HG02798 (cell line): ENCODE results near the gene DGUOK.

Experiments
- ATAC-seq: cut with Tn5 transposase; IDR thresholded peaks from one replicate; pipeline ENCODE4 v1.9.1; 2021; ENCODE audit warnings: mild to moderate bottlenecking; ENCODE audit not compliant: unreplicated experiment, poor library complexity

Gene DGUOK

DNA sequence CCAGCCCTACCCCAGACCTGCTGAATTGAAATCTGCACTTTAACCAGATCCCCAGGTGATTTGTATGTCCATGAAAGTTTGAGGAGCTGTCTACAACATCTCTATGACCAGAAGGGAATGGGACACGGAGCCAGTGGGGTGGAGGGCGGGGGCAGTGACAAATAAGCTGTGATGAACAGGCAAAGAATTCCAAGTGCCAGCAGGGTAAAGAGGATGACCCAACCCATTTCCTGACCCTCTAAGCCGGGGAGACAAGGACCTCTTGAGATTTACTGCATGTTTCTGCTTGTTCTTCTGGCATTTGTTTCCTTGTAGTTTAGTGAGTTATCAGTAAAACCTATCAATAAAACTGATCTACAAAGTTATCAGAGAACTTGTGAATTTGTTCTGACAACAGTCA is 66.7 kb downstream of the DGUOK start:
- no peak for ATAC-seq

DNA sequence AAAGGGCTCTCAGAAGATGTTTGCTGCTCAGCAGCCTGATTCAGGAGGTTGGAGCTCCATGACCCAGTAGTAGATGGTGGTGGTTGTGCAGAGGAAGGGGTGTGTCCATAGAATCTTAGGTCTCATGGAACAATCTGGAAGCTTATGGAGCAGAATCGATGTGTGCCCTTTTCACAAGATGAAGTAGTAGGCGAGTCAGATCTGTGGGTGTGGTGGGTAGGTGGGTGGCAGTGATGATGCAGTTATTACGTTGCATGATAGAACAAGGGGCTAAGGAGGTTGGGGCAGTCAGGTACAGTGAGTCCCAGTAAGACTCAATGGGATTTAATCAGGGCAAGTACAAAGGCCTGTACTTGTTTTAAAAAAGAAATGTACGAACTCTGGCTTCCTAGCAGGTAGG is 67.1 kb downstream of the DGUOK start:
- no peak for ATAC-seq

DNA sequence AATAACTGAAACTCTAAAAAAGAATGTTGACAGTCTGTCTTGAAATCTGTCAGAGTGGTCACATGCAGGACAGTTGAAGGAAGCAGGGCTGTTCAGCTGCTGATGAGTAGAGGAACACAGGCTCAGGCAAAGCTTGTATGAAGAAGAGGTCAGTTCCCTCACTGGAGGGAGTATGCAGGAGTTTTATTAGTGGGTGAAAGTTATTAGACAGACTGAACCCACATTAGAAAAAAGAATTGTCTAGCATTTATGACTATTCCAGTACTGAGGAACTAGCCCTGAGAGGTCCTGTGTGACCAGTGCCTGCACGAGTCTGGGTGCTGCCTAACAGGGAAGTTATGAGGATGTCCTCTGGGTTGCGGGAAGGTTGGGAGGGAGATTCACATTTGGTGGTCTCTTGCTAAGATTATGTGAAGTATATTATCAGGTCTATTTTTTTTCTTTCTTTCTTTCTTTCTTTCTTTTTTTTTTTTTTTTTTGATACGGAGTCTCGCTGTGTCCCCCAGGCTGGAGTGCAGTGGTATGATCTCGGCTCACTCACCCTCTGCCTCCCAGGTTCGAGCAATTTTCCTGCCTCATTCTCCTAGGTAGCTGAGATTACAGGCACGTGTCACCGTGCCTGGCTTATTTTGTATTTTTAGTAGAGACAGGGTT is 67.6 kb downstream of the DGUOK start:
- ATAC-seq: no peak

DNA sequence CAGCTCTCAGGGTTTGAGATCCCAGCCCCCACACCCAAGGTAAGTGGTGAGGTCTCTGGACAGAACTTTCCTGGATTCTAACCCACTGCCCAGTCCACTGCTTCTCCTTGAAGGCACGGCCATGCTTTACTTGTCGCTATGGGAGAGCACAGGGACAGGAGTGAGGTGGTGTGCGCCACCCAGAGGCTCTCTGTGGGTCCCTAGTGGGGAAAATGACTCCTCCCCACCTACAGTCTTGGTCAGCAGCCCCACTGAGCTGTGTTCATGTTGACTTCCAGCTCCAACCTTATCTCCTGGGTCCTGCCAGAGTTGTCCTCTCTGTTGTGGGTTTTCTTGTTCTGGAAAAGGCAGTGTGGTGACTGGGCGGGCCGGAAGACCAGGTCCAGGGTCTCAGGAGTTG is 69.1 kb downstream of the DGUOK start:
- no peak for ATAC-seq

DNA sequence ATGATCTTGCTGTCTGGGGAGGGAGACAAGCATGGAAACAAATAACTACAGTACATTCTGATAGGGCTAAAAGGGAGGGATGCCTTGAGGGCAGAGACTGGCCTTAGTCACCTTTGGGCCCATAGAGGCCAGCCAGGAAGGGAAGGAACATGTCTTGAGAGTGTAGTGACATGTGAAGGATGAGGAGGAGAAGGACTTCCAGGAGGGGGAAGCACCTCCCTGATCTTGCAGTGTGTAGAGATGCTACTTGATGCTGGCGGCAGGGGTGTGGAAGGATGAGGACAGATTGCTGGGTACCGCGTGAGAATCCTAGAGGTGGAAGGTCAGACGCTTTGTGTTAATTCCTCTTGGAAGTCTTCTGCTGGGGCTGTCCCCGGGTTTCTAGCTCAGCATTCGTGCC is 71.1 kb downstream of the DGUOK start:
- no peak for ATAC-seq

DNA sequence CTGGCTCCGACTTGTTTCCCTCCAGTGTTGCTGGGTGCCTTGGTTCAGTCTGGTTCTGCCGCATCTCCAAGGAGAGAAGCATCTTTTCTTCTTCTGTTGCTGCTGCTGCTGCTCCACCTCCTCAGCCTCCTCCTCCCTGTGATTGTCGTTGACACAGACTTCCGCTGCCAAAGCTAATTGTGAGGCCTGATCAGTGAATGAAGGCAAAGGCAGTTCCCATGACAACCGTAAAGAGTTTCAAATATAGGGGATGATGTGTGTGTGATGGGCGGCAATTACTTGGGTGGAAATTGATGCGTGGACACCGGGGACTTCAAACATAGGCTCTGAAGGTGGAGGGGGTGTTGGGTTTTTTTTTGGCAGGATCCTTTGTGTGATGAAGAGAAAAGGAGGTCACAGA is 71.8 kb downstream of the DGUOK start:
- ATAC-seq: no peak

DNA sequence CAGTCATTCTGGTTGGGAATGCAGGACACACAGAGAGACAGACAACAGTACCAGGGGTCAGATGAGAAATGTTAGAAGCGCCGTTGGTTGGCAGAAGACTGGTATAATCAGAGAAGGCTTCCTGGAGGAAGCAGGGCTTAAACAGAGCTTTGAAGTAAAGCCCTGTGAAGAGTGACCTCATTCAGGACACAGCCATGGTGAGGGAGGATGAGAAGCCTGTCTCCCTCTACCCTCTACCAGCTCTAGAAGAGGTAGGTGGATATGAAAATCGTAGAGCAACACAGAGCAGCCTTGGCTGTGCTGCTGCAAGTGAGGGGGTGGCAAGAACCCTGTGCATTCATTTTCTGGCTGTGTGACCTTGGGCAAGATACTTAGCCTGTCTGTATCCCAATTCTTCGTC is 72.3 kb downstream of the DGUOK start:
- ATAC-seq: no peak

DNA sequence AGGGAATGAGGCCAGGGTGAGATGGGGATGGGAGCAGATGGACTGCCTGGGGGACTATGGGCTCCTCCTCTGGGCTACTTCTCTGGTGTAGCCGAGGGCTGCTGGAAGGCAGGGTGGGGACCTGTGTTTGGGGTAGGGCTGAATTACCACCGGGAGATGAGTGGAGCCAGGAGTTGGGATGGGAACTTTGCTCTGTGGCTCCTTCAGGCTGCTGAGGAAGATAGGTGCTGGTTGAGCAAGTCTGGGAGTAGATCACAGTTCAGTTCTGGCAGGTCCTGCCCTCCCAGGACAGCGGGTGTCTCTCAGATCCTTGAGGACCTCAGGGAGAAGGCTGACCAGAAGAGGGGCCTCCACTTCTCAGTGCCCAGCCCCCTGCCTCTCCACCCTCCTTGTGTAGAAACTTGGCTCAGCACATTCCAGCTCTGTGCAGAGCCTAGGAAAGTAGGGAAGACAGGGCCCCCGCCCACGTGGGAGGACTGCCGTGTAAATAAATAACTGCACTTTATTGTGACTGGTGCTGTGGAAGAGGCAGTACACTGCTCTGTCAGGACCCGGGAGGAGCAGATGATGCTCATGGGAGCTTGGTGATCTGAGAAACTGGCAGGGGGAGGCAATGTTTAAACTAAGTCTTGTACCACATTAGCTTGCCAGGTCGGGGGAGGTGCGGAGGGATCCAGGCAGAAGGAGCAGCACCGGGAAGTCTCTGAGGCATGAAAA is 73.4 kb downstream of the DGUOK start:
- no peak for ATAC-seq

DNA sequence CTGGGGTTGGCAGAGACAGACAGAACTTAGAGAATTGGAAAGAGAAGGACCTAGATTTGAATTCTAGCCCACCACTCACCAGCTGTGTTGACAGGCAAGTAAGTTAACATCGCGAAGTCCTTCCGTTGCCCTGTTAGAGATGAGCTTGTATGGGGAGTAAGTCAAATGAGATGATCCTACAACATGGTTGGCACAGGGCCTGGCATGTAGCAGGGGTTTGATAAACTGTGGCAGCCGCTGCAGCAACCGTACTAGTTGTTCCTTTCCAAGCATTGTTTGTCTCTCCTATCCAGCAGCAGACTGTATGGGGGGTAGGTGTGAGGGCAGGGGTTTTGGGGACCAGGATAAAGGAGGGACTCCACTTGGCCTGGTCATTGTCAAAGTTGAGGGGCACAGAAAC is 74.0 kb downstream of the DGUOK start:
- ATAC-seq: no peak

DNA sequence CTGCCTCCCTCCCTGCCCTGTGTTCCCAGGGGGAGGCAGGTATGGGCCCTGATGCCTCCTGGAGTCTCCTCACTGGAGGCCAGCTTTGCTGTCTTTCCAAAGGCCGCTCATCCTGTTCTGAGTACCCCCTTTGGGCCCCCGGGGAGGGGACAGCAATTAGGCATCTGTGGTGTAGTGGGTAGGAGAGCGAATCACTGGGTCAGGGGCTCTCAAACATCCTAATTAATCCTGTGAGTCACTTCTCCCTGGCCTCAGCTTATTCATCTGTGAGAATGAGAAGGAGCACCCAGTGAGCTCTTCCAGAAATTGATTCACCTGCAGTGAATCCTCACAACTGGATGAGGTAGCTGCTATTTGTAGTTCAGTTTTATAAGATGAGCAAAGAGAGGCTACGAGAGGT is 74.4 kb downstream of the DGUOK start:
- ATAC-seq: no peak

DNA sequence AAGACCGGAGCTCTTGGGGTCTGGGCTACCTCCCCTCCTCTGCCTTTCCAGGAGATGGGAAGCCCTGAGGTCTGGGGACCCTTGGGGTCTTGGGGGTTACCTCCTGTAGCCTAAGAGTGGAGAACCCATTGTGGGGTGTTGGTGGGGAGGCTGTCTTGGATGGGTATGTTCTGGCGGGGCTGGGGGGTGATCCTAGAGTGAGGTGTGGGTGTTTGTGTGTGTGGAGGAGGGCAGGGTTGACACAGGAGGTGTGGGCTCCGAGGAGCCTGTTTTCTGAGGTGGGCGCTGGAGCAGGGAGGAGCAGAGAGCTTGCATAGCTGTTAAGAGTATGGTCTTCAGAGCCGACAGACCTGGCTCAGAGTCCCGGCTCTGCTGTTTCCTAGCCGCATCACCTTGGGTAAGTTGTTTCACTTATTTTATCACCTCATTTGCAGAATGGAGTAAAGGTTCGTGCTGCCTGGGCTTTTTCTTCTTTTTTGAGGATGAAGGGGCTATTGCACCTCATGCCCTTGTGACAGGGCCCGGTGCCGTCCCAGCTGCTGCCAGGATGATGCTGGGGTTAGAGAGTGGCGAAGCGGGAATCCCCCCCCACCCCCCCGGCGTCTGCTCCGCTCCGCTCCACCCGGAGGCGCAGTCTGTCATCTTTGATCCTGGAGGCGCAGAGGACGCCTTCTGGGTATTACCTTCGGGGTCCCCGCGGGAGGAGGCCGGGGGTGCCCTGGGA is 75.3 kb downstream of the DGUOK start:
- ATAC-seq: peak; percentile 41

DNA sequence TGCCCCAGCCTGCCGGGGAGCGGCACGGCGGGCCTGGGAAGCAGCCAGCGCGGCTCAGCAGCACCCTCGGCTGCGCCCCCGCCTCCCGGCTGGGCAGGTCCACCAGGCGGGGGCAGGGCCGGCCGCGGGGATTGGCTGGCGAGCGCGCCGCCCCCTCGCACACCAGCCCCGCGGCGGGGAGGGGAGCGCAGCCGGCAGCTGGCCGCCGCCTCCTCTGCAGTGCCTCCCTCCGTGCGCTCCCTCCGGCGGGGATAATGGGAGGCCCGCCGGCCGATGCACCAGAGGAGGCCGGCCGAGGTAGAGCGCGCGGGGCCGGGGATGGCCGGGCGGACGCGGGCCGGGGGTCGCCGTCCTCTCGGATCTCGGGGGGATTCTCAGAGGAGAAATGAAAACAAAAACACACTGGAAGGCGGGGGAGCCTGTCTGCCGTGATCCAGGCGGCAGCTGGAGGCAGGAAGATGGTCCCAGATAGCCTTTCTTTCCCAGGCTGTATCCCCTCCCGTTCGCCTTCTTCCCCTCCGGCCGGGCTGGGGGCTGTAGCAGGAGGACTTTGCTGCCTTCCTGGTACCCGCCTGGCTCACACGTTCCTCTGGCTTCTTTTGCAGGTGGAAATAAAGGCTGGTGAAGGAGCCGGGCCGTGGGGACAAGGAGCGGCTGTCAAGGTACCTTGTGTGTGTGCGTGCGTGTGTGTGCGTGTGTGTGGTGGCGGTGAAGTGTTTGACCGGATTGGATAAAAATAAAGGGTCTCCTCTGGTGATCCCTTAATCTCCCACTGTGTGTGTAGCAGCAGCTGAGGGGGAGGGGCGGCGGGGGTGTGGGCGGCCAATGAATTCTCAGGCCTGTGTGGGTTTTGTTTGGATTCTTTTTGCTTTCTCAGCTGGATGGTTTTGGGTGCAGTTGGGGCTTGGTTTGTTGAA is 76.1 kb downstream of the DGUOK start:
- peak; percentile 94 for ATAC-seq

DNA sequence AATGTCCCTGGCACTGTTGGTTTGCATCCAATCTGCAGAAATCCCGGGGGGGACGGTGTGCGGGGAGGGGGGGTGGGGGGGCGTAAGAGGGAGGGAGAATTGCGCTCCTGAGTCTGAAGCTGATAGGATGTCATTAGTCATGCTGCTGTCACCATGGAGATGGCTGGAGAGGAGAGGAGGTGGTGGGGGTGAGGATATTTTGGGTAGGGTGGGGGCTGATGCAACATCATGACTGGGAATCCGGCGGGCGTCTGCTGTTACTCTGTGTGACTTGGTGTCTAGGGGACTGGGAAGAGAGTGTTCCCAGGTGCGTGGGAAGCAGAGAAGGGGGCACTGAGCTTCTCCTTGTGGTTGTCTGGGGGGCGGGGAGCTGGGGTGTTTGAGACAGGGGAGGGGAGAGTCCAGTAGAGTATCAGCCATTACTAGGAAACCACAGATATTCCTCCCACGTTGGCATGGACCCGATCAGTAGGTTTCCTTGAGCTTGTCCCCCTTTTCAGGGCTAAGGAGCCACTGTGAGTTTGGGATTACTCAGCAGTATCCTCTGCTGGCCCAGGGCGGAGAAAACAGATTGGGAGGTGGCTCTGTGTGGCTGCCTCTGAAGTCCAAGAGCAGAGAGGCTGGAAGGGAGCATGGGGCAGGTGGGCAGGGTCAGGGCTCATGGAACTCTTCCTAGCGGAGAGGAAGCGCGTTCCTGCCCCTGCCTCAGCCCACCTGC is 77.0 kb downstream of the DGUOK start:
- no peak for ATAC-seq

DNA sequence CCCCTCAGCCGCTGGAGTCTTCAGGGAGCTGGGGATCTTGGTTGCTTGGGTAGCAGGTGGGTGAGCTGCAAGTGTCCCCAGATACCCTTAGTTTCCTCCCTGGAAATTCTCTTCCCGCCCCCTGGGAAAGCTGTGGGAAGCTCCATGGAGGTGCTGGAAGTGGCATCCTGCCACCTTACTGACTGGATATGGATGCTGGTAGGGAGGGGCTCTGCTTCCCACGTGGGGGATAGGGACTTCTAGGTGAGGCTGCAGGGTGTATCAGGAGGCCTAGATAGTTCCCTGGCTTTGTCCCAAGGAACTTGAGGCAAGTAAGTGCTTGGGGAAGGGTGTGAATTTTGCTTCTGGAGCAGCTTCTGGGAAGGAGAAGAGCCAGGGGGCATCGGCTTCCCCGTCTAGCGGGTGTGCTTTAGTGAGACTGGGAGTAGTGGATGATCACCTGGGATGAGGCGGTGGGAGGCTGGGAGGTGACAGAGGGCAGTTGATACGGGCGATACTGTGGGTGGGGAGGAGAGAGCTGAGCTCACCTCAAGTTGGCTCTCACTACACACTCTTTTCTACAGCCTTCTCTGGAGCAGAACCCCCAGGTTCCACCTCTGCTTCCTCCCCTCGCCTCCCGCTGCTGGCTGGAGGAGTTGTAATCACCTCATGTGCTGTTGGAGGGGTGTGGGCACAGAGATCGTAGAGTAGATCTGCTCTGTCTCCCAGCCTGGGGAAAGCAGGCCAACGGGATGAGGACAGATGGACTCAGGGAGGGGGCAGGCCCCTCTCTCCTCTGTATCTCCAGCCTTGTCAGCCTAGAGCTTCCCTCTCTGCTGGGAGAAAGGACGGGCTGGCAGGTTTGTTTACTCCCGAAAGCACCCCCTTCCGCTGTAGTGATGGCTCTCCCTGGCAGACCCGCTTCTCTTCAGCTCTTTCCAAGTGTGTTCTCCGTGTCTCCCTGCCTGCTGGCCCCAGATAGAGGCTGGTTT is 77.8 kb downstream of the DGUOK start:
- ATAC-seq: no peak

DNA sequence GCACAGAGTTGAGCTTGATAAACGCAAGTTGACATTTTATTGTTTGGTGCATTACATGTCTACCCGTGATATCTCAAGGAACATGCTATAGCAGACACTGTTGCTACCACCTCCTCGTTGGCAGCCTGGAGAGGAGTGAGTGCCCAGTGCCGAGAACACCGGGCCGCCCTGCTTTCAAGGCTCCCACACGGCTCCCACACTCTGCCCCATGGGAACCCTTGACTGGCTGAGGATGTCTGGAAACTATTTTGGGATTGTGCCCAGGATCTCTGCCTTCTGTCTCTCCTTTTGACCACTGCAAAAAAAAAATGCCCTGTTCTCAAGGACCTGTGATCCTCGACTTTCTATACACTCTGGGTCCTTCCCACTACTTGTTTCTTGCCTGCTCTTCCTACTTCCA is 79.1 kb downstream of the DGUOK start:
- ATAC-seq: no peak

DNA sequence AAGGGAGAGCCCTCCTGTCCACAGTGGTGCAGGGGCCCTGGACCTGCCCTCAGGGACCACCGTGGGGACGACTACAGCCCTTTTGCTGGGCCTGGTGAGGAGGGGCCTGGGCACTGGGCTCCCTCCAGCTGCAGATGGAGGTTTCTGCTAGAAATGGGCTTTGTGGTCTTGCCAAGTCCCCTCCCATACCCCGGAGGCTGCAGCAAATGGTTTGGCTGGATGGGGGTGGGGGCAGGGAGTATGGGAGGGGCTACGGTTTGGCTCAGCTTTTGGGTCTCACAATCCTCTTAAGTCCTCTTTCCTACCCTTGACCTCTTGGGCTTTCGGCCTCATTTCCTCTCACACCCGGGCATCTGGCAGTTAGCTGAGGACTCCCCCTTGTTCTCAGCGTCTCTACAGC is 79.8 kb downstream of the DGUOK start:
- ATAC-seq: no peak

DNA sequence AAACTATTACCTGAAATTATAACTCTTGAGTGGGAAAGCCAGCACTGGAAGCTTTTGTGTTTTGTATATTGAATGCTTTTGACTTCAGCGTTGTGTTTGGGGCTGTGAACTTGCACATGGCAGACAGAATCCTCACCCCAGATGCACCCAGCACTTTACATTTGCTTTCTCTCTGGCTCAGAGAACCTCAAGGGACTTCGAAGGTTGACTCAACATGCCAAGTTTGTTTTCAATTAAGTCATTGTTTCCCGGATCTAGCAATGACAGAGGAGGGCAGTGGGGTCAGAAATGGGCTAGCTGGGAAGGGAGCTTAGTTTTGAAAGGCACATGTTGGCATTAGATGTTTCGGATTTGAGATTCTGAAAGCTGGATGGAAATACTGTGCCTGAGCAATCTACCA is 80.4 kb downstream of the DGUOK start:
- ATAC-seq: no peak

DNA sequence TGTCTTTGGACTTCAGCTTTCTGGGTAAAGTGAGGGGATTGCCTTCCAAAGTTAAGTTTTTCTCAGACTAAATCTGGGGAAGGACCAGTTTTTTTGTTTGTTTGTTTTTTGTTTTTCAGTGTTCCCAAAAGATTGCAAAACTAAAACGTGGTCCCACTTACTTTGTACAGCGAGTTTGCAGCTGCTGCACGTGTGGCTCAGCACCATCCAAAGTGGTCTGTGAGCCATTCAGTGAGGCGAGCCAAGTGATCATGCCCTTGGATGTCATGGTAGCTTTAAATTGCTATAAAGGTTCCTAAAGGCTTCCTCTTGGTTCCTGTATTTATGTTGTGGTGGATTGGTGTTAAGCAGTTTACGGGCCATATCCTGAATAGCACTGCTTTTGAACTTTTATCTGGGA is 81.0 kb downstream of the DGUOK start:
- no peak for ATAC-seq
